CMK (cell line): ENCODE results near the gene GRIK5.
A peak's percentile ranks its signal among the peaks of the same experiment; 100 is the strongest.

Experiments used
- DNase-seq: peaks from one replicate; pipeline ENCODE4 v3.0.0-alpha.2; 2010; ENCODE audit warnings: low read depth

Gene GRIK5

GRCh38 chr19:42076380-42076944 is 6.5 kb upstream of the GRIK5 start:
- peak; percentile 63 for DNase-seq

- DNase-seq: peak; percentile 99
These were observed 5.8 kb upstream of the GRIK5 start, which contains the start of gene ZNF574 for GRCh38 chr19:42075616-42076379. Gene ZNF574 (plus strand): TSS chr19:42076166. CDS start chr19:42078607, 2,441 bp downstream.

GRCh38 chr19:42075364-42075615 is 5.3 kb upstream of the GRIK5 start:
- no peak for DNase-seq

GRCh38 chr19:42074513-42075363 is 4.7 kb upstream of the GRIK5 start:
- DNase-seq: no peak

- DNase-seq: no peak
These were observed 1.2 kb upstream of the GRIK5 start for GRCh38 chr19:42071247-42071646.

- no peak for DNase-seq
These were observed 1.0 kb downstream of the GRIK5 start for GRCh38 chr19:42068756-42069571.

- DNase-seq: no peak
These were observed 1.6 kb downstream of the GRIK5 start for GRCh38 chr19:42068361-42068755.

- DNase-seq: no peak
These were observed 2.6 kb downstream of the GRIK5 start for GRCh38 chr19:42067315-42067888.

- DNase-seq: no peak
These were observed 3.8 kb downstream of the GRIK5 start for GRCh38 chr19:42066075-42066754.

- no peak for DNase-seq
These were observed 4.5 kb downstream of the GRIK5 start for GRCh38 chr19:42065511-42065910.

- no peak for DNase-seq
These were observed 5.0 kb downstream of the GRIK5 start for GRCh38 chr19:42065051-42065450.

- no peak for DNase-seq
These were observed 5.6 kb downstream of the GRIK5 start for GRCh38 chr19:42064432-42064831.

GRCh38 chr19:42062381-42062780 is 7.6 kb downstream of the GRIK5 start:
- no peak for DNase-seq

- DNase-seq: no peak
These were observed 9.9 kb downstream of the GRIK5 start for GRCh38 chr19:42060117-42060516.

GRCh38 chr19:42059196-42059595 is 10.8 kb downstream of the GRIK5 start:
- no peak for DNase-seq

- DNase-seq: no peak
These were observed 12.2 kb downstream of the GRIK5 start for GRCh38 chr19:42057846-42058245.

GRCh38 chr19:42054205-42054604 is 15.8 kb downstream of the GRIK5 start:
- DNase-seq: no peak

GRCh38 chr19:42053037-42053935 is 16.7 kb downstream of the GRIK5 start:
- DNase-seq: no peak

- DNase-seq: no peak
These were observed 17.7 kb downstream of the GRIK5 start for GRCh38 chr19:42052241-42052863.
